NCI-H2107 treated with DMSO at 0.1 percent for 48 hours (cell line): ENCODE measurements around the gene RTTN.
"Not testable (repeated sequence)": the region's sequence is repeated elsewhere in the genome, so short reads cannot be mapped to it uniquely, and the experiment has no call there.

Source experiments
- DNase-seq: peaks from one replicate; lab custom pipeline; 2025; ENCODE audit not compliant: unreplicated experiment; lab: John Stamatoyannopoulos, UW

RTTN gene, protein sequence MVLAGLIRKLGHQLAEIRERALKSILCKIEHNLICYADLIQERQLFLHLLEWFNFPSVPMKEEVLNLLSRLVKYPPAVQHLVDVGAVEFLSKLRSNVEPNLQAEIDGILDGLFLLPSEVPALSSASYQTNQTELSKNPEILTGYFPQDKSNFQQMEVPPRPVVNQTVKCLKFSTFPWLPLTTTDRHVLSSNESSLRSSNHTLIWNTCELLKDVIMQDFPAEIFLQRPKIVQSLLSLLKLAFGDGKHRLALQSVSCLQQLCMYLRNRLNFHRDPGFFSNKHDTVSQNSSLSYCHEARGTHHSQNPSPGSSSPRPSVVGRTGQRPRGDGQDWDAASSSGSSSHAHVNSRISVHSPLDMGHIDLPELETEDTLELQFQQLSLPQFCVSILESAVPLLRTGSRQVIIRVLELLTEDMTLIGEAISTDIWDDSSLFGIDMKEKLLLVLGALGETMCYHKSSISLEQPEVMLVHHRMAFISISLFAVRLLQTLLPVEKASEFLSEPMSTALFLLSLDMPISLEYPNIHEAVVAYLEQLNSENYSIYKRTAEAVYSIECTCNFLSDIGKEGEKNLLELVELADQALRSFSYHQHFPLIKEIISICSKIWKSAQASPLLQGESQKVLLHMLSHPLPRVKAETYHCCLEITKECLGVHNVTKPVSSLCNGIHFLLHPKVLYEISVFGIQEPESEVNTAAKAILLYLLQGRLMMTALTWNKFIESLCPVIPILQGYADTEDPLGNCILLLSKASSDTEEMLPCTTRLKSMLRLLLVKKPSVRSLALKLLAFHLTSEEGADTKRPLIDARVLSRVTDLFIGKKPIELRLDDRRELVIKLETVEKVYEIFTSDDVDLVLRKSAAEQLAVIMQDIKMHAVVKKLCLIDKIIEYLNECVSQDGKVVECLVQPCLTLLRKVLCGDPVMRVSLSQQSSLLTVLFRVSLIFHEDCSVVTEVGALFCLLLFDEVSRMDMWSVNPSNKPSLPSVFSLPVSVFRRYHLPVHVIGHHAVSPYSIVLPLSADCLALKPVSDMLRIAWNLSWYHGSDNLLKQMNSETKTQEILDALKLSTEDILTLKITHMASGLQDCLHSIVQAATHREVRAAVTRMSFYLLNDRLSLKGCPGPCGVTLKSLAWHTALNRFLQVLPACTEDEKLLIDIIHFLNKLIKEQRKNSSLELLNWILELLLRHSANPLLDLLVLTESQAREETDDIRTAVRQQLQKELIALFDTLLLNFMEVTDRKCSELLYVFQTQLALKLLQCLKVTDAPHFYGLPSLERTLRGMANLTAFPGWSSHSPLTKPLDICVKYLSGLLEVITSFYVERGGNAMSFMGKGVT (N-terminal part only)

DNA sequence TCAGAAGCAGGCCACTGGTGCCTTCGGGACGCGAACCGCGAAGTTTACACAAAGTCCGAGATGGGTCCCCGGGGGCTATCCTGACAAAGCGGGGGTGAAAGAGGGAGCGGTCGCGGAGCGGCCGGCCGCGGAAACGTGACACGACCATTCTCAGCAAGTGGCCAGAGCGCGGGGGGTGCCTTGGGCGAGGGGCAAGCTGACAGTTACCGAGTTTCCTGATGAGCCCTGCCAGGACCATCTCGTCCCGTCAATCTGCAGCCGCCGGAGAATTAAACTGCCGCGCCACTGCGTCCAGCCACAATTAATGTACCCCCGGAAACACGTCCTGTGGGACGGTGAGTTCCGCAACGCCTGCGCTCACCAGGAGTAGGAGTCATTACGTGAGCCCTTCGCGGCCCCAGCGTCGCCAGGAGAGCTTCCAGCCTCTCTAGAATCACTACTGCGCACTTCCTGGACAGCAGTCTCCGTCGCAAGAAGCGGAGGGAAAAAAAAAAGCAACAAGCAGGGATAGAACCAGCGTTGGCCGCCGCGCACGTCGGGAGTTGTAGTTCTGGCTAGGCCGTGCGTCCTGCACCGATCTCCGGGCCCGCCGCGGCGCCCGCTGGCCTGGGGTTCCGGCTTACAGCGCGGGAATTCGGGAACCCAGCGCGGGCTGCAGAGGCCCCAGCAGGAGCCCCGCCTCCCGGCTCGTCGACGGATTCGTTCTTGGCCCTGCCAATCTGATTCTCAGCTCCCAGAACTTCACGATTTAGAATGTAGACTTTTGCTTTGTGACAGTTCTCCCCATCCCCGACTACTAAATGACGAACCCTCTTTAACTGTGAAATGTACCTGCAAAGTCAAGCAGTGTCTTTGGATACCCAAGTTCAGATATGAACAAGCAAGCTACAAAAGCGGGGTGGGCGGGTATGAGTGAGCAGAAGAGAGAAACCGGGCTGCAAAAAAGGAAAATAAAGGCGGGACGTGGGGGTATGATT lies at the start of gene RTTN:
Gene RTTN, minus strand, starts transcription at position 267 of the 977 bp plus-strand sequence. Its CDS starts 29 bp downstream, at position 238.
- DNase-seq, result peak; percentile 94

DNA sequence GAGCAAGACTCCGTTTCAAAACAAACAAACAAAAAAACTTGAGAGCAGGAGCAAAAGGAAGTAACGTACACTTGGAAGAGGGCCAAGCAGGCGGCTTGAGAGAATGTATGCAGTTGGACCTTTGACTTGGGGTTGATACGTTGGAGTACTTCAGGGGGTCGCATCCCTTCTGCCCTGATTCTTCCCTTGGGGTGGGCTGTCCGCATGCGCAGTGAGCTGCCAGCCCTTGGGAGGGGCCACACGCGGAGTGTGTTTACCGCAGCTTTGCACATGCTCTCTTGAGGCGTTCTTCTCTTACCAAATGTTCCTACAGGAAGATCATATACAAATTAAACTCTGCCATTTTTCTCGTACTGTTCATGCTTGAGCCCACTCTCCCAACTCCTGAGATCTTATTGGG lies 45.3 kb upstream of the RTTN start:
- no peak for DNase-seq

GRCh38 chr18:70249861-70250260 lies 44.4 kb upstream of the RTTN start:
- not testable (repeated sequence) for DNase-seq

DNA sequence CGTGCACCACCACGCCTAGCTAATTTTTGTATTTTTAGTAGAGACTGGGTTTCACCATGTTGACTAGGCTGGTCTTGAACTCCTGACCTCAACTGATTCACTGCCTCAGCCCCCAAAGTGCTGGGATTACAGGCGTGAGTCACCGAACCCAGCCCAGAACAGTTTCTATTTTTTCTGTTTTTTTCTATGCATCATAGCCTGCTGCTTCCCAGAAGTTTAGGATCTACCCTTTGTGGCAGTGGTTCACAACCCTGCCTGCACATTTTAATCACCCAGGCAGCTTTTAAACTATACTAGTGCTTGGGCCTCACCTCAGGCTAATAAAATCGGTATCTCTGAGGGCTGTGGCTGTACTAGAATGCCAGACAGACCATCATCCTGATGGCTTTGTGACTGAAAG lies 43.6 kb upstream of the RTTN start:
- no peak for DNase-seq

DNA sequence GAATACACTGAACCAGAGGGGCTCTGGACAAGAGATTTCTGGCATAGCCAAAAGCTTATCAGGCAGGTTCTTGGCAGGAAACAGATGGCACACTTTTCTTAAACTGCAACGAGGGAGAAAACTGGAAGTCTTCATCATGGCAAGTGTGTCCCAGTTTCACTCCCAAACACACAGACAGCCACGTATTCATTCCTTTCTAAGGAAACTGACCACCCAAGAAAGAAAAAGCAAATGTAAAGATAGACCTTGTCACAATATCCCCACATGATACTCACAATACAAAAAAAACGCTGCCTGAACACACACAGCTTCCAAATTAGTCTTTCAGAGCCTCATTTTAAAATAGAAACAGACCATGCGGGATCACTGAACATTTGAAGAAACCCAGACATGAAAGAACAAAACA lies 40.6 kb upstream of the RTTN start:
- no peak for DNase-seq

GRCh38 chr18:70243131-70243929 lies 37.8 kb upstream of the RTTN start:
- no peak for DNase-seq

- not testable (repeated sequence) for DNase-seq
Observed at GRCh38 chr18:70236921-70237320, 31.4 kb upstream of the RTTN start.

GRCh38 chr18:70235478-70235877 lies 30.0 kb upstream of the RTTN start:
- no peak for DNase-seq

DNA sequence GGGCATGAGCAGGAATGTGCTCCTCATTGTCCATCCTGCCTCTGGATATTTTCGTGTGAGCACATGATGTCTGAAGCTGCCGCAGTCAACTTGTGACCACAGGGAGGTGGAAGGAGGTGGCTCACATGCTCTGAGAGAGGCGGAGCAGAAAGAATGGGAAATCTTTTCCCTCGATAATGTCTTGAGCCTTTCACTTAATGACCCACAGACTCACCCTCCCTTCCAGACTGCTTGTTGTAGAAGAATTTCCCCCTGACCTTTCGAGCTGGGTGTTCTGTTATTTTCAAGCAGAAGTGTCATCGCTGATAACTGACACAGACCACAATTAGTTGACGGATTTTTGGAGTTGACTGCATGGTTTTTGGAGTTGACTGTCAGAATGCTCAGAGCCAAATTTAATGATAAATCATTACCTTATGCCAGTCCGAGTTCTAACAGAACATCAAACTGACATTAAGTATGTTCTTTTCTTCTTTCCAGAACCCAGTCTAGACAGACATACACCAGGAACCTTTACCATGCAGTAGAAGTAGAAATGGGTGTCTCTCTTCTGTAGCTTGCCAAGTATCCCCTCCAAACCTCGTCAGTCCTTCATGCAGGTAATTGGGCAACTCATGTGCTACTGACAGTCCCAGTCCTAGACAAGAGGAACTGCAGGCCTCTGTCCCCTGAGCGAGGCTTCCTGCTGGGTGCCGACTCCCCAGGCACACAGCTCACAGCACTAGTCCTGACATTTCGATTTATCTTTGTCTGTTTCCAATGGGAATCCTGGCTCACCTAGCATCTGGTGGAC lies 29.4 kb upstream of the RTTN start:
- DNase-seq, result no peak

GRCh38 chr18:70233974-70234373 lies 28.5 kb upstream of the RTTN start:
- DNase-seq, result no peak

GRCh38 chr18:70232261-70232660 lies 26.8 kb upstream of the RTTN start:
- no peak for DNase-seq

GRCh38 chr18:70229639-70230038 lies 24.2 kb upstream of the RTTN start:
- DNase-seq, result no peak

- DNase-seq, result no peak
Observed at GRCh38 chr18:70228536-70228935, 23.0 kb upstream of the RTTN start.

GRCh38 chr18:70227438-70227837 lies 22.0 kb upstream of the RTTN start:
- DNase-seq, result no peak

- DNase-seq, result peak; percentile 85
Observed at GRCh38 chr18:70221915-70222278, 16.4 kb upstream of the RTTN start.

DNA sequence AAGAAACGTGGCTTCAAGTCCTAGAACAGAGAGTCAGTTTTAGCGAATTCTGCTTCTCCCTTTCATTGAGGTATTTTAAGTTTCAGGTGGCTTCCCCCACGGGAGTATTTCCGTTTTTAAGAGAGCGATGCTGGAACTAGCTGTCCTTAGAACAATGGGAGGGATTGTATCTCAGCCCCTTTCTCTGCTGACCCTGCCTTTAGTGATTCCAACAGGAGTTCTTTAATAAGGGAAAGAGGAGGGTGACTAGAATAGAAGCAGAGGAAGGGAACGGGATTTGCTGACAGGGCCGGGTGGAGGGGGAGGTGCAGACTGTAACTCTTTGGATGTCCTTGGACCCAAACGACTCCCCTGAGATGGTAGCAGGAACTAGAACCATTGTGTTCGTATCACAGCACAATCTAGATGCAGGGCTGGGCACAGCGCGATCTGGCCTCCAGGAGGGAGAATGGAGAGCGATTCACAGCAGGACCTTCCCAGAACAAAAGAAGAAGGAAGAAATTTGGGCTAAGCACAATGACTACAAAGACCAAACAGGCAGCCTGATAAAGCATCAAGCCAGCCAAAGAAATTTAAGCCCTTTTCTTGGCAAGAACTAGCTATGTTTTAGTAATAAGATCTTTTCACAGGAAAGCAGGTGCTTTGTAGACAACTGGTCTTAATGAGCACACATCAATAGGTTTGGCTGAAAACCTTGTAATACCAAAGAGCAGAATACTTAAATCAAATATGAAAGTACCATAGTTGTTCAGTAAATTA lies 15.8 kb upstream of the RTTN start:
- DNase-seq, result peak; percentile 91

- DNase-seq, result no peak
Observed at GRCh38 chr18:70220628-70221027, 15.1 kb upstream of the RTTN start.

- DNase-seq, result no peak
Observed at GRCh38 chr18:70219688-70220087, 14.2 kb upstream of the RTTN start.
